NCI-H128 (cell line): ENCODE data around the gene AFTPH.
A peak's percentile ranks its signal among the peaks of the same experiment; 100 is the strongest.

Experiments used
- DNase-seq: peaks from one replicate; lab custom pipeline; 2025; ENCODE audit not compliant: unreplicated experiment; lab: John Stamatoyannopoulos, UW

The AFTPH gene

DNA sequence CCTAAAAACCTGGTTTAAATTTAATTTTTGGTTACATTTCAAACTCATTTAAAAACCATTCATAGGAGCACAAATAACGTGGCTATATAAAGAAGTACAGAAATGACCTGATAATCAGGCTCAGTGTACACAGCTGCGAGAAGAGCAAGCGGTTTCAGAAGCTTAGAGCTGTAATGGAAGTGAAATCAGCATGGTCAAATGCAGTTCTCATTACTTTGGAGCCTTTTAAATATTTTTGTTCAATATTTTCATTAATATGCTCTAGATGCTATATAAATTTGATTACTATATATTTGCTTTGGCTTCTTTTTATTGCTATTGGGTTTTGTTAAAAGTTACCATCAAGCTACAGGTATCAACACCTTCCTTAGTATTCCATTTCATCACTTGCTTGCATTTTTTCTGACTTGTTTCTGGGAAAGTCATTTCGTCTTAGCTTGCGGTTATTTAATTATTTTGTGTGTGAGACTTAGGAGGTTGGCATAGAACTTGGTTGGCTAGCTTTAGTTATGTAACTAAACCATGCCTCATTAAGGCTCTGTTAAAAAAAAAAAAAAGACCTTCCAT lies 58.7 kb downstream of the AFTPH start:
- no peak for DNase-seq

- DNase-seq: no peak
Measured at GRCh38 chr2:64586054-64586453, 61.9 kb downstream of the AFTPH start.

- peak; percentile 8 for DNase-seq
Measured at GRCh38 chr2:64586883-64587481, 62.9 kb downstream of the AFTPH start.

DNA sequence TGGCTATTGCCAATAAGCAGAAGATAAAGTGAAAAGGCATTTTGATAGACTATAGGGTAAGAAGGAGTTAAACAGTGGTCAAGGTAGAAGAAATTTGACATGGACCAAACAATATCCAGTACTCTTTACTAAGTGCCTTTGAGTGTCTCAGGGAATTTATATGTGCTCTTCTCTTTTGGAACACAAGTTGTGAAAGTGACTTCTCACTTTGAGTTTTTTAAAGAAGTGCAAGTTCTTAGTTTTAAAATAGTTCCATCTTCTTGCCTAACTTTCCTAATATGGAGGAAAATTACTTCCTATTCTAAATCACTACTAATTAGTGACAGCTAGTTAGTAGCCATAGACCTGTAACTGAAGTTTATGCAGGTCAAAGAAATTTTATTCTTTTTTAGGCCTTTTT lies 63.4 kb downstream of the AFTPH start:
- no peak for DNase-seq

DNA sequence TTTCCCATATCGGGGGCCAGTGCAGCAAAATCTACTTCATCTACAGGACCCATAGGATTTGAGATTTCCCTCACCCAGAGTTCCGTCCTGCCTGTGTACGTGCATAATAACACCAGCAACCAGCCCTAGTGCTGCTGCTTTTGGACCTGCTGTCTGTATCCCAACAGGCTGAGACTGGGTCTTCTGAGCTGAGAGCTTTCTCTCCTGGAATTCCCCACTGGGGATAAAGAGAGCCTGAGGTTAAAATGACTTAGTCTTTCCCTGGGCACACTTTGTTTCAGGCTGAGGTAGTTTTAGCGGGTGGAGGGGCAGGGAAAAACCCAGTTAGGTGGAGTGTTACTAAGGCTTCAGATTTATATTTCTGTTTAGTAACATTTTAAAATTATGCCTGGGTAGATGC lies 67.1 kb downstream of the AFTPH start:
- DNase-seq: no peak

DNA sequence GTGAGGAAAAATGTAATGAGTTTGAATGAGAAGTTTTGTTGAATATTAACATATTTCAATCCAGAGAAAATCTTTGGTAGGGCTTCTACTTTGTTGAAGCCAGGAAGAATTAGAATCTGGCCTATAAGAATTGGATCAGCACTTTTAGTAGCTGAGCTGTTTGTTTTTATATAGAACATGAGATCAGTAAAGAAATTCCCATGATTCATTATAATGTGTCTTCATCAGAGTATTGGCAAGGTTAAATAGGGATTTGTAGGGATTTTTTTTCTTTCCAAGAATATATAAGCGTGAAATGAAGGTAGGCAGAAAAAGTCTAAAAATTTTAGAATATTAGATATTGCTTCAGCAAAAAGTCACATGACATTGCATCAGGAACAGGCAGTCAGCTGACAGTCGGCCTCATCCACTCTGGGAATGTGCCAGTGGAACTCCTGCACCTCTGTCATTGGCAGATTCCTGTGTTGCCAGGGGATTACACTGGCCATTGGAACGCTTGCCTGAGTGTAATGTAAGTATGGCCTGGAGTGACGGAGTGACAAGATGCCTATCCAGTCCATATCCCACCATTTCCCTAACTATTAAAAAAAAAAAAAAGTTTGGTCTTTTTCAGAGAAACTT lies 69.0 kb downstream of the AFTPH start:
- DNase-seq: no peak

- DNase-seq: no peak
Measured at GRCh38 chr2:64594226-64594989, 70.3 kb downstream of the AFTPH start.

DNA sequence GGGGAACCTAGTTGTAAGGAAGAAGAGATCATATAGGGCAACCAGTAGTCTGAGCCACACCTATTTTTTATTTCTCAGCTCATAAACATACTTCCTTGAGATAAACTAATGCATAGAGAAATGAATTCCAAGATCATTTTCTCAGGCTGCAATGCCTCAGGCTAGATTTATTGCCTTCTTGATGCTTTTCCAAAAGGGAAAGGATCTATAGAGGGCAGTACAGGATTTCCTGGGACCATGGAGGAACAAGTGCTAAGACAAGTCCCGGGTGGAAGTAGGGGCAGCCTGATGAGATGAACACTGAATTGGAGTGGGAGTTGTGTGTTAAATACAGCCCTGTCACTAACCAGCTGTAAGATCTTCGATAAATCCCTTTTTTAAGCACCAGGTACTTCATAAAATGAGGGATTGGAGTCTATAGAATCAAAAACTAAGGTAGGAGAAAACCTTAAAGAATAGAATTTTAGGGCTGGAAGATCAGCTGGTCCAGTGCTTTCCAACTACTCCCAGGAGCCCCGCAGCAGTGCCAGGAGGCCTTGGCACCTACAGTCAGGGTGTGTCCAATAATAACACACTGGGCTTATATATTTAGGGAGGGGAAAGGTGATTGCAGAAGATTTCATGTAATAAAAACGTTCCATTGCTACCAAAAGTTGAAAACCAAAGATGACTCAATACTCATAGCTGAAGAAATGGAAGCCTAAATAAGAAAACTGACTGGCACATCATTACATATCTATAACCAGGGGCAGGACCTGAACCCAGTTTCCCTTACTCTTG lies 71.5 kb downstream of the AFTPH start:
- DNase-seq: no peak

GRCh38 chr2:64598226-64598625 lies 74.1 kb downstream of the AFTPH start:
- DNase-seq: no peak

DNA sequence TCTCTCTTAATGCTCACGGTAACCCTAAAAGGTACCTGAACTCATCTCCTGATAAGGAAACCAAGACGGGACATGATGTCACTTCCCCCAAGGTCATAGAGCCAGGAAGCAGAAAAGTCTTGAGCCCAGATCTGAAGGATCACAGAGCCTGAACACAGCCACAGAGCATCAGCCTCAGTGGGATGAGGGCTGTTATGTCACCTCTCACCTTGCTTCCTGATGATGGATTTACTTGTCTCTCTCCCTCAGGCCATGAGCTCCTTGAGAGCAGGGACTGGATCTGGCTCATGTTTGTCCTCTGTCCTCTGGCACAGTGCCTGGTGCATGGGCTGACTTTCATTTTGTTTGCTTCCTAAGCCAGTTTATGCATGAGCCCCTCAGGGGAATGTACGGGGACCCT lies 75.3 kb downstream of the AFTPH start:
- no peak for DNase-seq

GRCh38 chr2:64601034-64601754 lies 77.1 kb downstream of the AFTPH start:
- no peak for DNase-seq

DNA sequence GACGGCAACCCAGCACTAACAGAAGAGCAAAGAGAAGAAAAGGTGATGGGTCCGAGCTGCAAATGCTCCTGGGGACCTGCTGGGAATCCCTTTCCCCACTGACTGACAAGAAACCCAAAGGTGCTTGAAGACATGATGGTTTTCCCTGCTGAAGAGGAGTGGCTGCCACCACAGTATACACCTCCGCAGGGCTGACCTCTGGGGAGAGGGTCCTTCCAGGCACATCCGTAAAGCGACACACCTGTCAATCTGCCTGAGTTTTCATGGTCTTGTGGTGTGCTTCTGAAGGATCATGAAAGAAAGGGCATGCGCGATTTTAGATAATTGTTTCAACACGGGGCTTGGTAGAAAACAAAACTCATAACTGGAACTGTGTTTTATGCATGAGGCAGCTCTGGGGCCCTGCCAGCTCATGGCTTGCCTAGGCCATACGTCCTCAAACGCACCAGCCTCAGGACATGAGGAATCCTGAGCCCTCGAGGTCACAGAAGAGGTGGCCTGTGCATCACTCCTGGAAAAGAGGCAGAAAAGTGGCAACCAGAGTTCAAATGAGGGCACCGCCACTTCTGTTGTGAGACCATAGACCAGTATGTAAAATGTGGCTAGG lies 77.8 kb downstream of the AFTPH start:
- no peak for DNase-seq

DNA sequence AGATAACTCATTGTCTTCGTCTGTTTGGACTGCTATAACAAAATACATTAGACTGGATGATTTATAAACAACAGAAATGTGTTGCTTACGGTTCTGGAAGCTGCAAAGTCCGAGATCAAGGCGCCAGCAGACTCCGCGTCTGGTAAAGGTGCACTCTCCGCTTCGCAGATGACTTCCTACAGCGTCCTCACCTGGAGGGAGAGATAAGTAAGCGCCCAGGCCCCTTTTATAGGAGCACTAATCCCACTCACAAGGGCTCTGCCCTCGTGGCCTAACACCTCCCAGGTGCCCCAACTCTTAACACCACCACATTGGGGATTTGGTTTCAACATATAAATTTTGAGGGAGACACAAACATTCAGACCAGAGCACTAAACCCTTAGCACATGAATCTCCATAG lies 78.3 kb downstream of the AFTPH start:
- DNase-seq: no peak

GRCh38 chr2:64604155-64604554 lies 80.0 kb downstream of the AFTPH start:
- DNase-seq: no peak

DNA sequence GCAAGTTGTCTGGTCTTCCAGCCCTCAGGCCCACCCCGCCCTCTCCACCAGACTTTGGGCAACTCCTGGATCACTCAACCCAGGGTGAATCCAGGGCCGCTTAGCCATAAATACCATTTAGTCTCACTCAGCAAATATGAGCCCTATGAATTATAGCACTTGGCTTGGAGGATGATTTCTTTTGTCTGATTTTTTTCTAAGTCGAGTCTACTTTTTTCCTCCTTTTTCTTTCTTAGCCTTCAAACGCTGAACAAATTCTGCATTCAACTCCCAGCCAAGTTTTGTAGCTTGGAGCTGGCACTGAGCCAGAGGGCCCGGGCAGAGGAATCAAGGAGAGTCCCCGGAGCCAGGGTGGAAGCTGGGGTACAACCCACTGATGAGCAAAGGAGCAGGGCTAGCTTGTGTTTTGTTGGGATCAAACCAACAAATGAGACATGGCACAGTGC lies 80.9 kb downstream of the AFTPH start:
- DNase-seq: no peak

DNA sequence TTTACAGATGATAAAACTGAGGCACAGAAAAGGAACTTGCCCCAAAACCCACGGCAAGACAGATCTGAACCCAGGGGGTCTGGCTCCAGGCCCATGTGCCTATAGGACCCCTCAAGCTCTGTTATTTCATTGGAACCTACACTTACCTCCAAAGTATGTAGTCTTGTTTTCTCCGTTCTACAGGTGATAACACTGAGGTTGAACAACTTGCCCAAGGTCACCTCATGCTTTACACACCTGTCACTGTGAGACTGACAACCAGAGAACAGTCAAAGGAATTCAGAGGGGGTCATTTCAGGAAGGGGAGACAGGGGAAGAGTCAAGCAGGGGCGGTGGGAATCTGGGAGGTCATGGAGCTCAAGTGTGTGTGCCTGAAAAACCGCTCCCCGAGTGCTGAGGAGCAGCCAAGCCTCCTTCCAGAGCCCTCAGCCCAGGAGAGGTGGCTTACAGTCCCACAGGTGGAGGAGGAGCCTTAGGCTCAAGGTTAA lies 81.9 kb downstream of the AFTPH start:
- DNase-seq: no peak

DNA sequence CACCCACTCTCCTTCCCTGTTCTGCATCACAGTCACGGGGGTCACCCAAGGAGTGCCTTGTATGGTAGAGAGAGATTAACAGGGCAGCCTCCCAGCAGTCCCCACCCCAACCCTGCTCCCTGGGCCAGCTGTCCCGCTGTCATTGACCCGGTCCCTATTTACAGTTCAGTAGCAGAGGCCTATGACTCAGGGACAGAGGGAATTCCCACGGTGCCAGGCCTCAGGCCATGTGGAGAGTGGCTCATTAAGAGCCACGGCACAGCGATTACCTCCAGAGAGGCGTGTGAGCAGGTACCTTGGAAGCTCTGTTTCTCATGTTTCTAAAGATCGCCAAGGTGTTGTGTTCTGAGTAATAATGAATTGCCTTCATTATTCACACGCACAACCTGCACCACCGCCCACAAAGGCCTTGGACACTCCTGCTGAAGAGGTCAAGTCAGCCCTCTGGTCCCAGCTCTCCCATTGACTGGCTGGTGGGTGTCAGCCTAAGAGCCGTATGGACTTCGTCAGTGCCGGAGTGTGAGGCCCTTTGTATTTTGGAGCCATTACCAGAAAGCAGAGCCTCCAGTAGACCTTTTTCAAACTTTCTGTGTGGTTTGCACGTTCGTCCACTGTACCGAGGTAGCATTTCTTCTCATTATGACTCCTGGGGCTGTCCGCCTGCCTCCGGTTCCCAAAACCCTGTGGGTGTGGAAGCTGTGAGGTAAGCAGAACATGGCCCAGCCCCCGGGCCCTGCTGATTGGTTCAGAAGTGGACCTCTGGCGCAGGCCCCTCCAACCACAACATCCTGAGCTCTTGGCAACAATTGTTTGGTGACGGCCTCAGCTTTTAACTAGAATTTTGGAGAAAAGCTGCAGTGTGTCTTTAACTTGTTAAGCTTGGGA lies 82.6 kb downstream of the AFTPH start:
- no peak for DNase-seq

- DNase-seq: no peak
Measured at GRCh38 chr2:64607381-64608304, 83.5 kb downstream of the AFTPH start.
